OCI-LY7 (cell line): ENCODE data around the gene CD86. TPM values are rescaled to one million over a fixed set of nuclear protein-coding genes. Genes with fewer than 3 reads are reported as not detected.

Experiments used
- BruUV-seq: library from RNA; stranded (reverse); fragments of 400-500 nt; replicated peaks from 2 replicates; lab custom pipeline; 2021; lab: Mats Ljungman, UMichigan
- CTCF ChIA-PET: fragments of 300-600 bp; sonication (Branson Sonifier 250); formaldehyde crosslinking; loops from one replicate; lab custom pipeline; 2022; ENCODE audit warnings: antibody characterized with exemption; ENCODE audit not compliant: unreplicated experiment; lab: Charles Lee
- POLR2A ChIA-PET: fragments of 300-600 bp; sonication (Branson Sonifier 250); formaldehyde crosslinking; loops from one replicate; lab custom pipeline; 2022; ENCODE audit warnings: antibody characterized with exemption; lab: Charles Lee
- DNase-seq: peaks from one replicate; pipeline ENCODE4 v3.0.0-alpha.2; 2015; ENCODE audit warnings: low spot score
- H2AFZ ChIP-seq: fragments of 200-600 bp; sonication (generic), shearing (Covaris generic); 2 replicates; pipeline ENCODE4 v1.6.1; 2014; ENCODE audit warnings: mild to moderate bottlenecking, antibody characterized with exemption, low read length, moderate library complexity
- H3K27ac ChIP-seq: fragments of 200-600 bp; sonication (generic); 2 replicates; pipeline ENCODE4 v1.5.1; 2014; ENCODE audit warnings: mixed run types, low read depth, mild to moderate bottlenecking, moderate library complexity, low read length, inconsistent platforms; ENCODE audit not compliant: poor library complexity, severe bottlenecking
- H3K36me3 ChIP-seq: fragments of 200-600 bp; sonication (generic); 2 replicates; pipeline ENCODE4 v1.6.1; 2014; ENCODE audit warnings: mild to moderate bottlenecking, antibody characterized with exemption, low read length, moderate library complexity, mixed read lengths; ENCODE audit not compliant: insufficient read depth
- H3K4me1 ChIP-seq: fragments of 200-600 bp; sonication (generic); 2 replicates; pipeline ENCODE4 v1.5.1; 2014; ENCODE audit warnings: mild to moderate bottlenecking, low read length; ENCODE audit not compliant: insufficient read depth, poor library complexity, severe bottlenecking
- H3K4me2 ChIP-seq: fragments of 200-600 bp; sonication (generic); 2 replicates; pipeline ENCODE4 v1.6.1; 2014; ENCODE audit warnings: mild to moderate bottlenecking, low read length
- H3K4me3 ChIP-seq: fragments of 200-600 bp; sonication (generic); 2 replicates; pipeline ENCODE4 v1.5.1; 2014; ENCODE audit warnings: mild to moderate bottlenecking, low read depth, low read length; ENCODE audit not compliant: poor library complexity, severe bottlenecking
- H3K79me2 ChIP-seq: fragments of 200-600 bp; sonication (generic); 2 replicates; pipeline ENCODE4 v1.6.1; 2016; ENCODE audit warnings: low read depth, mild to moderate bottlenecking, low read length, moderate library complexity, mixed read lengths; ENCODE audit not compliant: insufficient read depth
- H3K9me2 ChIP-seq: fragments of 200-600 bp; sonication (generic); 2 replicates; pipeline ENCODE4 v1.6.1; 2016; ENCODE audit warnings: mild to moderate bottlenecking, low read length, mixed read lengths; ENCODE audit not compliant: insufficient read depth
- H3K9me3 ChIP-seq: fragments of 200-600 bp; sonication (generic); 2 replicates; pipeline ENCODE4 v1.6.1; 2014; ENCODE audit warnings: mild to moderate bottlenecking, mixed run types, low read length, mixed read lengths
- H4K20me1 ChIP-seq: fragments of 200-600 bp; sonication (generic); 2 replicates; pipeline ENCODE4 v1.6.1; 2014; ENCODE audit warnings: mild to moderate bottlenecking, antibody characterized with exemption, low read length, moderate library complexity, mixed read lengths; ENCODE audit not compliant: insufficient read depth
- EZH2phosphoT487 ChIP-seq: fragments of 200-600 bp; sonication (generic); IDR thresholded peaks from 2 replicates; pipeline ENCODE4 v1.6.1; 2018; ENCODE audit warnings: low read depth, borderline replicate concordance, mild to moderate bottlenecking, mixed run types, antibody characterized with exemption, low read length, moderate library complexity, mixed read lengths
- intact Hi-C: fragments of 100-400 bp; cut with micrococcal nuclease; formaldehyde crosslinking; loops from one replicate; pipeline ENCODE4 v1.10.0; 2022; ENCODE audit not compliant: unreplicated experiment
- total RNA-seq, 2 experiments: library from RNA; depleted of rRNA in 1 of 2; stranded (reverse); fragments of >200 nt in 1 of 2; shearing (Covaris generic) in 1 of 2; gene quantifications; 2 replicates each; pipeline ENCODE4 v1.2.3, GENCODE V29; 2014 to 2022
- TF ChIP-seq, protein P1 (sequence below): fragments of 200-600 bp; sonication (generic); conservative IDR thresholded peaks from 2 replicates; pipeline ENCODE4 v1.5.1; 2014; ENCODE audit warnings: mild to moderate bottlenecking, antibody characterized with exemption, low read length, moderate library complexity, mixed read lengths

The CD86 gene
- total RNA-seq, 2 experiments from 2014 or later = 13.5 to 18.9 TPM

DNA sequence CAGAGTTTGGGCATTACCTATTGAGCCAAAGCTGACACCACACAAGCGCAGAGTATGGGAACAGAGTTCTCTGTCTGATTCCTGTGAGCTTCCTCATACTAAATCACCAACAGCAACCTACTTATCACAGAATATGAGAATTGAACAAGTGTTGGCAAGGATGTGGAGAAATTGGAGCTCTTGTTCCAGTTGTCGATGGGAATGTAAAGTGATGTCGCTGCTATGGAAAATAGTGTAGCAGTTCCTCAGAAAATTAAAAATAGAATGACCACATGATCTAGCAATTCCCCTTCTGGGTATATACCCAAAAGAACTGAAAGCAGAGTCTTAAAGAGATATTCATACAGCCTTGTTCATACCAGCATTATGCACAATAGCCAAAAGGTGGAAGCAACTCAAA is 33.4 kb downstream of the CD86 start:
- DNase-seq = no peak
- TF ChIP-seq, protein P1, sequence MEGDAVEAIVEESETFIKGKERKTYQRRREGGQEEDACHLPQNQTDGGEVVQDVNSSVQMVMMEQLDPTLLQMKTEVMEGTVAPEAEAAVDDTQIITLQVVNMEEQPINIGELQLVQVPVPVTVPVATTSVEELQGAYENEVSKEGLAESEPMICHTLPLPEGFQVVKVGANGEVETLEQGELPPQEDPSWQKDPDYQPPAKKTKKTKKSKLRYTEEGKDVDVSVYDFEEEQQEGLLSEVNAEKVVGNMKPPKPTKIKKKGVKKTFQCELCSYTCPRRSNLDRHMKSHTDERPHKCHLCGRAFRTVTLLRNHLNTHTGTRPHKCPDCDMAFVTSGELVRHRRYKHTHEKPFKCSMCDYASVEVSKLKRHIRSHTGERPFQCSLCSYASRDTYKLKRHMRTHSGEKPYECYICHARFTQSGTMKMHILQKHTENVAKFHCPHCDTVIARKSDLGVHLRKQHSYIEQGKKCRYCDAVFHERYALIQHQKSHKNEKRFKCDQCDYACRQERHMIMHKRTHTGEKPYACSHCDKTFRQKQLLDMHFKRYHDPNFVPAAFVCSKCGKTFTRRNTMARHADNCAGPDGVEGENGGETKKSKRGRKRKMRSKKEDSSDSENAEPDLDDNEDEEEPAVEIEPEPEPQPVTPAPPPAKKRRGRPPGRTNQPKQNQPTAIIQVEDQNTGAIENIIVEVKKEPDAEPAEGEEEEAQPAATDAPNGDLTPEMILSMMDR = no peak
- no peak for TF ChIP-seq EZH2phosphoT487
- ChIA-PET CTCF (no interaction called here), POLR2A (interaction anchor here (0.6 to 4.7 kb wide), 6 partner anchors 9 to 700 kb away, joined by 3 to 45 read pairs (median 3); no protein-coding TSS in a partner anchor)
- Histone ChIP-seq H3K4me2 (no peak overlapping the region), H3K36me3 (peaks cover 26% of the 10 kb centered on the region), H4K20me1 (no peaks in the 10 kb centered on the region), H3K27ac (no peak overlapping the region), H2AFZ (no peak overlapping the region), H3K9me3 (no peaks in the 10 kb centered on the region), H3K79me2 (peaks cover 12% of the 10 kb centered on the region; the same call in 1 of the 2 replicates), H3K4me3 (no peak overlapping the region), H3K9me2 (no peaks in the 10 kb centered on the region), H3K4me1 (peaks cover 60% of the 10 kb centered on the region)
- BruUV-seq = no TSS peak
- intact Hi-C loops = no loop called here

DNA sequence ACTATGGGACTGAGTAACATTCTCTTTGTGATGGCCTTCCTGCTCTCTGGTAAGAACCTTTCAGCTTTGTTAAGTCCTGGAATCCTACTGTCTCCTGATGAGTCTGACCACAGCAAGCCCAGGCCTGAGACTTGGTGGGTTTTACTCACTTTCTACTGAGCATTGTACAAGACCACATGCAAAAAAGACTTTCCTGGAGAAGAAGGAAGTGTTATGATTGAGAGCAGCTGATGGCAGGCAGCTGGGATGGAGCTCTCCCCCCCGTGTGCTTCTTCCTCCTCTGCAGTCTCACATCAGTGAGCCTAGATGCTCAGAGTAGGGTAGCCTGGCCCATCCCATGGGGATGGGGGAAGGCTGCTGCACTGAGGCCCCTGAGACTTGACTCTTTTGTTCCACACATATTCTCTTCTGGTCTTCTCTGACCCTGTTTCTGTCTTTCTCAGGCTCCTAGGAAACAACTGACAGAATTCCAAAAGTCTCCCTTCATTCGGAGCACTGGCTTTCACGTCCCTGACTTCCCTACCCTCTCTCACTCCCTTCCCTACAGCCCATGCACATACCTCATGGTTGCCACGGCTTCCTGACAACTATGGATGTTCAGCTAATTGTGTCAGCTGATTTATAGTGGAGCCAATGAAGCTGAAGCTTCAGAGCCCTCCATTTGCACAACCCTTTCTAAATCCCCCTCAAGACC is 36.6 kb downstream of the CD86 start:
- peak overlapping the region; percentile 49 for H3K4me3 ChIP-seq
- TF ChIP-seq EZH2phosphoT487 = no peak
- TF ChIP-seq, protein P1 = no peak
- peak; percentile 81 for DNase-seq
- H3K4me2 ChIP-seq = peak overlapping the region; percentile 86
- BruUV-seq = no TSS peak
- no peaks in the 10 kb centered on the region for H4K20me1 ChIP-seq
- intact Hi-C loops = loop anchor here (1.0 to 10.0 kb wide), 4 partner anchors 68 to 544 kb away; partner anchors contain the start of gene POLQ
- peaks cover 35% of the 10 kb centered on the region for H3K36me3 ChIP-seq
- H2AFZ ChIP-seq = peak overlapping the region; percentile 75; the same call in 1 of the 2 replicates
- H3K79me2 ChIP-seq = peaks cover 12% of the 10 kb centered on the region; the same call in 1 of the 2 replicates
- POLR2A ChIA-PET = interaction anchor here (0.8 to 4.7 kb wide), 10 partner anchors 12 to 96 kb away, joined by 3 to 45 read pairs (median 4); no protein-coding TSS in a partner anchor
- H3K27ac ChIP-seq = peak overlapping the region; percentile 82
- H3K9me3 ChIP-seq = no peaks in the 10 kb centered on the region
- CTCF ChIA-PET = interaction anchor here (0.6 to 1.5 kb wide), 7 partner anchors 10 to 102 kb away, joined by 3 to 6 read pairs (median 3); no protein-coding TSS in a partner anchor
- H3K4me1 ChIP-seq = peaks cover 63% of the 10 kb centered on the region
- no peaks in the 10 kb centered on the region for H3K9me2 ChIP-seq
